Measurements from ENCODE around the gene RABL6.
"Not testable (repeated sequence)": the region's sequence is repeated elsewhere in the genome, so short reads cannot be mapped to it uniquely, and the experiment has no call there.

RABL6 gene

GRCh38 chr9:136821826-136822544 is 14.2 kb downstream of the RABL6 start:
- DNase-seq (ENCODE audit: low read depth) = no peak

DNA sequence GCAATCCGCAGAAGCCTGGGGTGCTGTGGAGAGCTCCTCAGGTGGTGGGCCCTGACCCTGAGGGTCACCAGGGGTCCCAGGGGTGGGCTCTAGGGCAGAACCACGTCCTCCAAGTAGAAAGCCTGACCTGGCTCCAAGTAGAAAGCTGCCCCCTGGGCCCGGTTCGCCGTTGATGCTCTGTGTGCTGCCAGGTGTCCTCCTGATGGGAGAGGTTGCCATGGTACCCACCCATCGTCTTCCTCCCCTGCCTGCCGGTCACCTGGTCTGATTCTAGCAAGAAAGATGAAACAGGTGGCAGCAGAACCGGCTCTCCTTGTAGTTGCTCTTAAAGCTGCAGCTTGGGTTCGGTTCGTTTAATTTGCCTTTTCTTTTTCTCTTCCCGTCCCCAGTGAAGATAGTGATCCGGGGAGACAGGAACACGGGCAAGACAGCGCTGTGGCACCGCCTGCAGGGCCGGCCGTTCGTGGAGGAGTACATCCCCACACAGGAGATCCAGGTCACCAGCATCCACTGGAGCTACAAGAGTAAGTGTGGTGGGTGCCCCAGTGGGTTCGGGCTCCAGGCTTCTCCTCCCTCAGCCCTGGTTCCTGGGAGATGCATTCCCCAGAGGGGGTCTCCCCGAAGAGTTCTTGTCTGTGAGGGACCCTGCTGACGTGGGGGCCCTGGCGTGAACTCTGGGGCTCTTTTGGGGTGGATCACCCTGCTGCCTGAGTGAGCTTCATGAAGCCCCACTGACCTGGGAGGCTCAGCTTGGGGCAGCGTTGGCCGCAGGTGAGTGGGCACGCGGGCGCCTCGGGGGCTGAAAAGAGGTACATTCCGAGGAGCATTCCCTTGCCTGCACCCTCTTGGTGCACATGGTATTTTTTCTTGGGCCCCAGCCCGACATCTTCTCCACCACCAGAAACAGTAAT is 15.6 kb downstream of the RABL6 start:
- no peak for DNase-seq (ENCODE audit: low read depth)

DNA sequence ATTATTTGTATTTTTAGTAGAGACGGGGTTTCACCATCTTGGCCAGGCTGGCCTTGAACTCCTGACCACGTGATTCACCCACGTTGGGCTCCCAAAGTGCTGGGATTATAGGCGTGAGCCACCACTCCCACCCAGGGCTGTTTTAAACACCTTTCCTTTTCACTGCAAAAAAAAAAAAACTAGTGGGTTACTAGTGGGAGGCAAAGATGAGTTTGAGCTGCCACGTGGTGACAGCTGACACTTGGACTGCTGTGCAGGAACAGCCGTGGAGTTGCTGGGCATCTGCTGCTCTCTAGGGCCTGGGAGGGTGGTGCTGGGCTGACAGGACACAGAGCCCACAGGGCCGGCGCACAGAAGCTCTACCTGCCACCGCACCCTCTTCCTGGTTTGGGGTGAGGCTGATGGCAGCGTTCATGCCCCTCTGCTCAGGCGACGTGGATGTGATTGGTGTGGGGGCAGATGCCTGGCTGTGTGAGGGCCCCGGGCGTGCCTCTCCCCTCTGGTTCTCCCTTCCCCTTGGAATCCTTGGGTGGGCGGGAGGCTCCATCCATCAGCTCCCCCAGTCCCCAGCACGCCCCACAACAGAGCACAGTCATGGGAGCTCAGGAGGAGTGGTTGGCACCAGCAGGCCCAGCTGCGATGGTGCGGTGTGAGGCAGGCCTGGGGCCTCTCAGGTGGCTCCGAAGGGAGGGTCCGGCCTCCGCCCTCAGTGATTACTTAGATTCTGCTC is 16.9 kb downstream of the RABL6 start:
- no peak for DNase-seq (ENCODE audit: low read depth)

DNA sequence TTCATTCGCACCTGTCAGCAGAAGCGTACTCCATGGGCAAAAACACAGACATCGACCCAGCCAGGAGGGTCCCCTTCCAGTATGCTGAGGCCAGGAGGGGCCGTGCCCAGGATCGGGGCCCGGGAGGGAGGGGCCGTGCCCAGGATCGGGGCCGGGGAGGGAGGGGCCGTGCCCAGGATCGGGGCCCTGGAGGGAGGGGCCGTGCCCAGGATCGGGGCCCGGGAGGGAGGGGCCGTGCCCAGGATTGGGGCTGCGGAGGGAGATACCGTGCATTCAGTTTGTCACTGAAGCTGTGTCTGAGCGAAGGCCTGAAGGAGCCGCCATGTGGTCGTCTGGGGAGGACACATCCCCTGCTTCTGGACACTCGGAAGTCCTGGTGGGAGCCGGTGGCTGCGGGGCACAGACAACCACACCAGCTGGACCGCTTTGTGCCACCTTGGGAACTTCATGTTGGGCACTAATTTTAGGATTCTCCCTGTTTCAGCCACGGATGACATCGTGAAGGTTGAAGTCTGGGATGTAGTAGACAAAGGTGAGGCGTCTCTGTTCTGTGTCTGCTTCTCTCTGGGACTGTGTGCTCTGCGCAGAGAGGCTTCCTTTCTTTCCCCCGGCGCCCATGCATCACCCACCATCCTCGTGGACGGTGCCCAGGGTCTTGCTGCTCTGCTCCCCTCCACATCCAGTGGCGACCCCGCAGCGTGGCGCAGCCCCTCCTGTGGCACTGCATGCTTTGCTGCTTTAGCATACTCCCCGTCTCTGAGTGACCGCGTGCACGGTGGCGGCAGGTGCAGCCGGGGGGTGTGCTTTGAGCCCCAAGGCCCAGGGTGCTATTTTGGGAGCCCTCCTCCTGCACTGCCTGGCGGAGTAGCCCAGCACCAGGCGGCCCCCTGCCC is 17.8 kb downstream of the RABL6 start:
- DNase-seq (ENCODE audit: low read depth) = no peak

DNA sequence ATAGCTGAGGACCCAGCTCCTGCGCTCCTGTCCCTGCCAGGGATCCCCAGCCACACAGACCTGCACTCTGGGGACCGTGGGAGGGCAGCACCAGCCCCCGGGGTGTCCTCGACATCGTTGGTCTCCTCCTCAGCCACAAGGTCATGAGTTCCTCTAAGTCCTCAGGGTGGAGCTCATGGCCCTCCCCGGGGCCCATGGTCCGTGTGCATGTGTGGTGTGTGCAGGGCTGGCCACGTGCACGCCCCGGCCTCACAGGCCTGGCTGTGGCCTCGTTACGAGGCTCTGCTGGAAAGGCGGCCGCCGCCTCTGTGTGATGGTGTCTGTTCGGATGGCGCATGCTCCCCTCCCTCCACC is 18.4 kb downstream of the RABL6 start:
- no peak for DNase-seq (ENCODE audit: low read depth)

GRCh38 chr9:136826703-136827582 is 19.2 kb downstream of the RABL6 start:
- no peak for DNase-seq (ENCODE audit: low read depth)

DNA sequence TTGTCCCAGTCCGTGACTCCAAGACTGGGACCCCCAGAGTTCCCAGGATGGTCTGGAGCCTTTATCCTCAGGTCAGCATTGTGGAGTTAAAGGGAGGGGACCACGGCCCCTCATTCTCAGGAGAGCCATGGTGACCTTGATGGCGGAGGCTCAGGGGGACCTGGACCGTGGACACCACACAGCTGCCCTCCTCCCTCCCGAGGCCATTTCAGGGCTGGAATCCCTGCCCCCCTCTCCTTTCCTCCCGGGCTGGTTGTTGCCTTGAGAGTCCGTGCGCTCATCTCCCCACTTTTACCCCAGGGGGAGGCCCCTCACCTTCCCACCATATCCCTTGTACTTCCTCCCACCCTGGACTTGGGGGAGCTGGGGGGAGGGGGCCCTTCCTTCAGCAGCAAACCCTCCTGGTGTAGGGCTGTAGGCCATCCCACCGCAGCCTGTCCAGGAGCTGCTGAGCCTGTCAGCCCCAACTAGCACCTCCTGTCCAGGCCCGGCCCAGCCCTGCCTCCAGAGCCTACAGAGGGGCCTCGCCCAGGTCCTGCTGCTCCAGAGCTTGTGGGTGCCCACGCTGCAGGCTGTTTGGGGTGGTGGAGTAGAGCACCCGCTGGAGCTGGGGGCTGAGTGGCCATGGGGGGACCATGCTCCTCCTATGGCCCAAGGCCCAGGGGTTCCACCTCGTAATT is 20.2 kb downstream of the RABL6 start:
- no peak for DNase-seq (ENCODE audit: low read depth)

DNA sequence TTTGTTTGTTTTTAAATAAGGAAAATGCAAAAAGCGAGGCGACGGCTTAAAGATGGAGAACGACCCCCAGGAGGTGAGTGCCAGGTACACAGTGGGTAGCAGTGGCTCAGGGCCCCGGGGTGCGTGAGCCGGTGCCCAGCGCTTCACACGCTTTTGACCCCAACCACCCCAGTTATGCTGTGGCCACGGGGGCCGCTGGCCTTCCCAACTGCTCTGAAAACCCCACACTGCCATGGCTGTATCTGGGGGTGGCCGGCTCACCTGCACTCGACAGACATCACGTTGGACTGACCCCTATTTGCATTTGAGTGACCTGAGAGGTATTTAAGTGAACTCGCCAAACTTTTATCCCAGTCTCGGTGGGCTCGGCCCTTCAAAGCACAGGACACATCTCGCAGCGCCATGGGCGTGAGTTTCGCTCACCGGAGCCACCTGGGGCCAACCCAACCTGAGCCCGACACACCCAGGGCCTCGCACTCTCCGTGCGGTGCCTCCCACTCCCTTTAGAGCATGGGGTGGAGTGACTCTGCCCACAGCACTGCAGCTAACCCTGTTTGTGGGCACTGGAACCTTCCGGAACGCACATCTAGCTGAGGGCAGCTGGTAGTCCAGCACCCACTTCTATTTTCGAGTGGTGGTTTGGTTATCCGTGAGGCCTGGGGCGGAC is 20.9 kb downstream of the RABL6 start:
- no peak for DNase-seq (ENCODE audit: low read depth)

DNA sequence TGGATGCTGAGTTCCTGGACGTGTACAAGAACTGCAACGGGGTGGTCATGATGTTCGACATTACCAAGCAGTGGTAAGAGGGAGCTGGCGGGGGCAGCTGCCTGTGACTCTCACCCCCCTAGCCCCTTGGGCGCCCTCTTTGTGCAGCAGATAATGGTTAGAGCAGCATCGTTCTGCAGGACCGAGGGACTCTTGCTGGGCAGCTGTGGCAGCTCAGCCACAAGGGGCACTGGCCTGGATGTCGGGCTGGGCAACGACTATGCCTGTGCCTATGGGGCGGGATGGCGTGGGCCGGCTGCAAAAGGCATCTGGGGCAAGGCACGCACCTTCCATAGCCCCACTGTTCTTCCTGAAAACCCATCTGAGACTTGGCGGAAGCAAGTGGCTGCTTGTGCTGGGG is 21.7 kb downstream of the RABL6 start:
- DNase-seq (ENCODE audit: low read depth) = no peak

DNA sequence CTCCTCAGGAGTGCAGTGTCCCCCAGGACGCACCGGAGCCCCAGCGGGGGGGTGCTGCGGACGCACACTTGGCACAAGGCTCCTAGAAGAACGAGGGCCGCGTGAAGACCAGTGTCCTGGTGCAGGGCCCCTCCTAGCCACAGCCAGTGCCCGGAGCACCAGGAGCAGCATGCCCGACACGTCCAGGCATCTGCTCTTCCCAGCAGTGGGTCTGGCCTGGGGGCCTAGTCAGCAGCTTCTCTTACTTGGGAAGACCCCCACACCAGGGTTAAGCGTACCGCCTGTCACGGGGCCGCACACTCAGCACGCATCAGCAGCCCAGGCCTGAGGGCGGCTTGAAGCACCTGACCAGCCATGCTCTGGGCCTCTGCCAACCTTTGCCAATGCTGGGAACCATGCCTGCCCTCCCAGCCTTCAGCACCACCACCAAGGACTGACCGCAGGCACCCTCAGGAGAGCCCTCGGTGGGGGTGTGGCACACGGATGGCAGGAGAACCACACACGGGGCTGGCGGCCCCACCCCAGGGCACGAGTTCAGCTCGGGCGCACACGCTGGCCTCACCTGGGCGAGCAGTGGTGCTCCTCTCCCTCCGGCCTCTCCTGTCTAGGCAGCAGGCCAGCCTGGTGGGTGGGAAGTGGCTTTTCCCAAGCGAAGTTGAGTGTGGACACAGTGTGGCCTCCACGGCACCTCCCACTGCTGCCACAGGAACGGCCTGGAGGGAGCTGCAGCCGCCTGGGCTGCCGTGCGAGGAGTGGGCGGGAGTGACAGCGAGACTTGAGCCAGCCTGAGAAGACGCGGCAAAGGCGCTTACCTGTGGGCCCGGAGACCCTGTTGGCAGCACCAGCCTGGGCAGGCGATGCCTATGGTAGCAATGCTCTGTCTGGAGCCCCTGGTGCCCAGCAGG is 22.5 kb downstream of the RABL6 start:
- no peak for DNase-seq (ENCODE audit: low read depth)

GRCh38 chr9:136831002-136831719 is 23.4 kb downstream of the RABL6 start:
- DNase-seq (ENCODE audit: low read depth) = no peak

GRCh38 chr9:136831720-136832104 is 24.0 kb downstream of the RABL6 start:
- DNase-seq (ENCODE audit: low read depth) = no peak

GRCh38 chr9:136832581-136832980 is 24.8 kb downstream of the RABL6 start:
- DNase-seq (ENCODE audit: low read depth) = no peak

GRCh38 chr9:136833381-136834048 is 25.8 kb downstream of the RABL6 start:
- not testable (repeated sequence) for DNase-seq (ENCODE audit: low read depth)

- DNase-seq (ENCODE audit: low read depth) = no peak
Observed at GRCh38 chr9:136835162-136835931, 27.6 kb downstream of the RABL6 start.
